B cell (primary cell): Measurements from ENCODE around the gene ARHGDIA. TPM values are rescaled to one million over a fixed set of nuclear protein-coding genes. Genes with fewer than 3 reads are reported as not detected.

Source experiments
- ATAC-seq: fragments of 200-7000 bp; cut with Tn5 transposase; one replicate; pipeline ENCODE4 v1.10.0; 2021; ENCODE audit warnings: low read depth, mild to moderate bottlenecking, moderate number of reproducible peaks, moderate library complexity
- CTCF ChIA-PET: fragments of 350-600 bp; sonication (Branson Sonifier 250); formaldehyde crosslinking; loops from one replicate; lab custom pipeline; 2021; ENCODE audit warnings: antibody characterized with exemption, inconsistent platforms; lab: Charles Lee
- POLR2A ChIA-PET: fragments of 350-600 bp; sonication (Branson Sonifier 250); formaldehyde crosslinking; loops from one replicate; lab custom pipeline; 2021; ENCODE audit warnings: antibody characterized with exemption; lab: Charles Lee
- DNase-seq: peaks from one replicate; pipeline ENCODE4 v3.0.0; 2013
- H2AFZ ChIP-seq: 2 replicates; pipeline ENCODE4 v1.6.1; 2012; ENCODE audit warnings: mild to moderate bottlenecking, low read depth, low read length; ENCODE audit not compliant: insufficient read depth, poor library complexity, severe bottlenecking
- H3K27ac ChIP-seq, 2 donors: 1 replicate in 1 of 2; 2 replicates in 1 of 2; pipeline ENCODE4 v1.5.1; 2012 to 2013; ENCODE audit warnings: low read length in 2 of 2, mild to moderate bottlenecking in 2 of 2, moderate library complexity in 1 of 2
- H3K27me3 ChIP-seq, 4 experiments: fragments of 200-600 bp in 1 of 4; sonication (generic) in 1 of 4; replicated peaks in 1 of 4; 1 replicate in 2 of 4; 2 replicates in 2 of 4; pipeline versions ENCODE4 v1.6.1 to v1.7.0; 2013 to 2016; ENCODE audit warnings: low read length in 3 of 4, mild to moderate bottlenecking in 2 of 4, mixed read lengths in 1 of 4, moderate library complexity in 1 of 4; ENCODE audit not compliant: insufficient read depth in 4 of 4, control insufficient read depth in 3 of 4; ENCODE audit errors: control extremely low read depth in 1 of 4
- H3K36me3 ChIP-seq, 2 experiments: replicated peaks in 1 of 2; 1 replicate in 1 of 2; 2 replicates in 1 of 2; pipeline versions ENCODE4 v1.6.1 to v1.7.1; 2013; ENCODE audit warnings: low read length in 1 of 2; ENCODE audit not compliant: insufficient read depth in 2 of 2, control insufficient read depth in 1 of 2; ENCODE audit errors: control extremely low read depth in 1 of 2, extremely low read depth in 1 of 2
- H3K4me1 ChIP-seq, 2 donors: fragments of 200-600 bp in 1 of 2; sonication (generic) in 1 of 2; 1 replicate in 1 of 2; 2 replicates in 1 of 2; pipeline versions ENCODE4 v1.5.1 to v1.6.1; 2013 to 2017; ENCODE audit warnings: low read length in 2 of 2; ENCODE audit not compliant: control insufficient read depth in 2 of 2, insufficient read depth in 2 of 2
- H3K4me2 ChIP-seq: replicated peaks from 2 replicates; pipeline ENCODE3; 2012; ENCODE audit warnings: mild to moderate bottlenecking, low read depth, low read length; ENCODE audit not compliant: poor library complexity, severe bottlenecking
- H3K4me3 ChIP-seq, 5 experiments: fragments of 200-600 bp in 1 of 5; sonication (generic) in 1 of 5; 1 replicate in 3 of 5; 2 replicates in 2 of 5; pipeline versions ENCODE4 v1.5.1 to v1.7.0; 2011 to 2016; ENCODE audit warnings: low read length in 4 of 5, mild to moderate bottlenecking in 4 of 5, low read depth in 2 of 5, control low read depth in 1 of 5, moderate library complexity in 1 of 5; ENCODE audit not compliant: insufficient read depth in 1 of 5; ENCODE audit errors: control extremely low read depth in 1 of 5, extremely low read depth in 1 of 5
- H3K79me2 ChIP-seq: fragments of 200-600 bp; sonication (generic); one replicate; pipeline ENCODE4 v1.6.0; 2016; ENCODE audit warnings: low read length; ENCODE audit not compliant: control insufficient read depth, insufficient read depth
- H3K9ac ChIP-seq: fragments of 200-600 bp; sonication (generic); 2 replicates; pipeline ENCODE4 v1.6.1; 2017; ENCODE audit warnings: mild to moderate bottlenecking, low read length, moderate library complexity
- H3K9me3 ChIP-seq, 3 donors: one replicate each; pipeline versions ENCODE4 v1.6.1 to v1.7.1; 2013; ENCODE audit warnings: low read length in 2 of 3; ENCODE audit not compliant: control insufficient read depth in 2 of 3, insufficient read depth in 1 of 3; ENCODE audit errors: control extremely low read depth in 1 of 3
- H4K20me1 ChIP-seq: 2 replicates; pipeline ENCODE4 v1.6.0; 2012; ENCODE audit warnings: mild to moderate bottlenecking, low read length; ENCODE audit not compliant: insufficient read depth, control insufficient read depth, poor library complexity, severe bottlenecking
- H3K27ac Mint-ChIP-seq: one replicate; pipeline ENCODE4 v1.8.0; 2021; ENCODE audit warnings: mixed read lengths
- H3K27me3 Mint-ChIP-seq: one replicate; pipeline ENCODE4 v1.8.0; 2021; ENCODE audit warnings: mixed read lengths
- H3K4me1 Mint-ChIP-seq: one replicate; pipeline ENCODE4 v1.8.0; 2021; ENCODE audit warnings: mixed read lengths
- H3K4me3 Mint-ChIP-seq: one replicate; pipeline ENCODE4 v1.8.0; 2021; ENCODE audit warnings: mixed read lengths
- H3K9me3 Mint-ChIP-seq: one replicate; pipeline ENCODE4 v1.8.0; 2022; ENCODE audit warnings: mixed read lengths; ENCODE audit not compliant: insufficient read depth
- CTCF ChIP-seq: fragments of 200-600 bp; IDR thresholded peaks from one replicate; pipeline ENCODE4 v1.8.0; 2022; ENCODE audit warnings: antibody characterized with exemption, mild to moderate bottlenecking
- EZH2 ChIP-seq: IDR thresholded peaks from 2 replicates; pipeline ENCODE4 v1.6.1; 2012; ENCODE audit warnings: borderline replicate concordance, low read depth, mild to moderate bottlenecking, moderate library complexity, low read length; ENCODE audit not compliant: insufficient read depth, poor library complexity, severe bottlenecking
- WGBS: methylation state at CpG from one replicate; pipeline ENCODE4 v1.1.5; 2013; ENCODE audit warnings: missing lambda C conversion rate; ENCODE audit not compliant: insufficient coverage; 5-methylcytosine and 5-hydroxymethylcytosine counted together
- intact Hi-C: fragments of 100-400 bp; cut with micrococcal nuclease; formaldehyde crosslinking; loops from one replicate; pipeline ENCODE4 v1.10.0; 2022
- polyA plus RNA-seq: library from polyadenylated mRNA; depleted of rRNA; stranded (reverse); fragments of >200 nt; gene quantifications from 2 replicates; pipeline ENCODE4 v1.2.3, GENCODE V29; 2012
- total RNA-seq, 2 donors: library from RNA; stranded (reverse); fragments of 120-200 nt in 1 of 2; gene quantifications; 1 replicate in 1 of 2; 2 replicates in 1 of 2; pipeline versions ENCODE4 v1.2.3 to v1.2.4, GENCODE V29; 2013 to 2022

ARHGDIA gene
- total and polyA plus RNA-seq, 2 donors (not counting 1 experiment from before 2014, with no cell fraction given), result 262 to 510 TPM

DNA sequence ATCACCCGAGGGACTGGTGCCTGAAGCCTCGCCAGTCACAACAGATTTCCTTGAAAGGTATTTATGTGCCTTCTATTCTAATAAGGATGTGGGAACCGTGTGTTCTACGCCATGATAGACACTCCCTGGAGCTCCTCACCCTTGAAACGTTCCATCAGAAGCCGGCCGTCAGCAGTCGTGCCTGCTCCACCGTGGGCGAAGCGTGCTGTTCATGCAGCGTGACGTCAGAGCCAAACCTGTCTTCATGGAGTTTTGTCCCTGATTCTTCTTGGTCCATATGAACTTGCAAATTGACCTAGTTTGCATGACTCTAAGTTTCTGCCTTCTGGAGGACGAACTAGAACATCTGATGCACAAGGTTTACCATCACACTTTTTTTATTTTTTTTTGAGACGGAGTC, 31.8 kb downstream of the ARHGDIA start:
- CTCF ChIA-PET, result no interaction called here
- 92% methylated on average over 12 of the region's 15 CpGs for WGBS
- DNase-seq, result no peak
- no peaks in the 10 kb centered on the region for H3K4me1 ChIP-seq
- H3K27ac ChIP-seq, result no peak overlapping the region
- no peaks in the 10 kb centered on the region for H3K9me3 Mint-ChIP-seq
- H3K4me2 ChIP-seq, result no peak overlapping the region
- H3K27ac Mint-ChIP-seq, result no peak overlapping the region
- no peak overlapping the region for H3K4me3 ChIP-seq
- no peaks in the 10 kb centered on the region for H3K27me3 Mint-ChIP-seq
- intact Hi-C loops, result no loop called here
- peaks cover 2% of the 10 kb centered on the region for H3K4me1 Mint-ChIP-seq
- no peak overlapping the region for H3K4me3 Mint-ChIP-seq
- no peaks in the 10 kb centered on the region for H3K27me3 ChIP-seq
- no peak overlapping the region for H2AFZ ChIP-seq
- H3K9me3 ChIP-seq, result no peaks in the 10 kb centered on the region
- POLR2A ChIA-PET, result no interaction called here
- no peaks in the 10 kb centered on the region for H4K20me1 ChIP-seq
- H3K9ac ChIP-seq, result no peak overlapping the region
- no peaks in the 10 kb centered on the region for H3K79me2 ChIP-seq
- no peak for ATAC-seq
- no peak for TF ChIP-seq EZH2
- TF ChIP-seq CTCF, result no peak
- peaks cover 0 to 17% of the 10 kb centered on the region in 2 experiments for H3K36me3 ChIP-seq

DNA sequence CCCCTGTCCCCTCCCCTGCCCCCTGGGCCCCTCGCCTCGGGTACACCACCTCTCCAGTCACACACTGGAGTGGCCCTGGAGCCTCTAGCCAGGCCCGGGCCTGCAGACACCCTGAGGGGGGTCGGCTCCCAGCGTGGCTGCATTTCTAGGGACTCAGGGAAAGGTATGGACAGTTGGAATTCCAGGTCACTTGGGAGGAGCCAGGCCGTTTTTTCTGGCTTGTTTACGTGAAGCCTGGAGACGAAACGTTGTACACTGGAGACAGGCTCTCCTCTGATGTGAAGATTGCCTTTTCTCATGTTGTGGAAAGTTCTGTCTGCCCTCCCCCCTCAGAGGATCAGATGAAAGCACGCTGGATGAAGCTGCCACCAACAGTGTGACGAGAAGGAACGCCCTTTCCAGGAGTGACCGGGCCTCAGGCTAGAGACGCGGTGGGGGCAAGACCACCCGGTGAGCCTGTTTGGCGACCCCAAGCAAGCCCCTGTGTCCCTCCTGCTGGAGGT, 32.3 kb downstream of the ARHGDIA start:
- peaks cover 4% of the 10 kb centered on the region in 2 donors for H3K4me1 ChIP-seq
- H3K4me2 ChIP-seq, result no peak overlapping the region
- no peaks in the 10 kb centered on the region for H3K27me3 ChIP-seq
- no peaks in the 10 kb centered on the region for H3K27me3 Mint-ChIP-seq
- ATAC-seq, result no peak
- no peak overlapping the region for H3K27ac Mint-ChIP-seq
- H3K36me3 ChIP-seq, result peaks cover 0 to 12% of the 10 kb centered on the region in 2 experiments
- no peak for TF ChIP-seq EZH2
- TF ChIP-seq CTCF, result no peak
- 70% methylated on average over 16 of the region's 17 CpGs for WGBS
- ChIA-PET CTCF (no interaction called here), POLR2A (no interaction called here)
- H3K79me2 ChIP-seq, result no peaks in the 10 kb centered on the region
- intact Hi-C loops, result no loop called here
- H4K20me1 ChIP-seq, result no peaks in the 10 kb centered on the region
- no peak for DNase-seq
- no peak overlapping the region for H3K9ac ChIP-seq
- peaks cover 2% of the 10 kb centered on the region for H3K4me1 Mint-ChIP-seq
- H3K27ac ChIP-seq, result no peak overlapping the region
- no peaks in the 10 kb centered on the region for H3K9me3 ChIP-seq
- H2AFZ ChIP-seq, result no peak overlapping the region
- no peaks in the 10 kb centered on the region for H3K9me3 Mint-ChIP-seq
- no peak overlapping the region for H3K4me3 ChIP-seq
- H3K4me3 Mint-ChIP-seq, result no peak overlapping the region
